Stimulated activated naive CD4-positive, alpha-beta T cell (primary cell): ENCODE data around the gene MDM2.

ENCODE experiments used
- DNase-seq, 6 experiments: peaks; one replicate each; lab custom pipeline; 2025; lab: John Stamatoyannopoulos, UW

The MDM2 gene

GRCh38 chr12:68853396-68854077 is 45.6 kb downstream of the MDM2 start:
- DNase-seq: no peak

GRCh38 chr12:68854078-68854468 is 46.1 kb downstream of the MDM2 start:
- no peak for DNase-seq

GRCh38 chr12:68854554-68854953 is 46.6 kb downstream of the MDM2 start:
- DNase-seq: no peak

- no peak for DNase-seq
Measured at GRCh38 chr12:68855111-68855510, 47.1 kb downstream of the MDM2 start.

GRCh38 chr12:68855771-68856170 is 47.8 kb downstream of the MDM2 start:
- DNase-seq: no peak

GRCh38 chr12:68856510-68856909 is 48.5 kb downstream of the MDM2 start:
- no peak for DNase-seq

GRCh38 chr12:68861890-68862289 is 53.9 kb downstream of the MDM2 start:
- DNase-seq: no peak

- no peak for DNase-seq
Measured at GRCh38 chr12:68863109-68863770, 55.3 kb downstream of the MDM2 start.

- DNase-seq: peak in 2 of 6 experiments; percentile 9 to 19
Measured at GRCh38 chr12:68863886-68864454, 56.0 kb downstream of the MDM2 start.

GRCh38 chr12:68864604-68865003 is 56.6 kb downstream of the MDM2 start:
- DNase-seq: no peak

GRCh38 chr12:68865399-68866164 is 57.6 kb downstream of the MDM2 start:
- no peak for DNase-seq

- DNase-seq: no peak
Measured at GRCh38 chr12:68866950-68867349, 59.0 kb downstream of the MDM2 start.

GRCh38 chr12:68867606-68868005 is 59.6 kb downstream of the MDM2 start:
- no peak for DNase-seq

- DNase-seq: no peak
Measured at GRCh38 chr12:68868043-68868790, 60.2 kb downstream of the MDM2 start.

GRCh38 chr12:68870011-68870410 is 62.0 kb downstream of the MDM2 start:
- no peak for DNase-seq

GRCh38 chr12:68870443-68870842 is 62.5 kb downstream of the MDM2 start:
- DNase-seq: no peak

- DNase-seq: no peak
Measured at GRCh38 chr12:68871396-68871795, 63.4 kb downstream of the MDM2 start.

GRCh38 chr12:68871921-68872320 is 63.9 kb downstream of the MDM2 start:
- DNase-seq: no peak

- DNase-seq: no peak
Measured at GRCh38 chr12:68873316-68873715, 65.3 kb downstream of the MDM2 start.

GRCh38 chr12:68876461-68876860 is 68.5 kb downstream of the MDM2 start:
- no peak for DNase-seq

GRCh38 chr12:68877583-68877982 is 69.6 kb downstream of the MDM2 start:
- DNase-seq: no peak

GRCh38 chr12:68878283-68878682 is 70.3 kb downstream of the MDM2 start:
- DNase-seq: no peak
